Kidney capillary endothelial cell (primary cell): Measurements from ENCODE around the gene UGT1A1.

Experiments used
- DNase-seq: peaks from one replicate; pipeline ENCODE4 v3.0.0-alpha.2; 2018; ENCODE audit warnings: low spot score

Gene UGT1A1

DNA sequence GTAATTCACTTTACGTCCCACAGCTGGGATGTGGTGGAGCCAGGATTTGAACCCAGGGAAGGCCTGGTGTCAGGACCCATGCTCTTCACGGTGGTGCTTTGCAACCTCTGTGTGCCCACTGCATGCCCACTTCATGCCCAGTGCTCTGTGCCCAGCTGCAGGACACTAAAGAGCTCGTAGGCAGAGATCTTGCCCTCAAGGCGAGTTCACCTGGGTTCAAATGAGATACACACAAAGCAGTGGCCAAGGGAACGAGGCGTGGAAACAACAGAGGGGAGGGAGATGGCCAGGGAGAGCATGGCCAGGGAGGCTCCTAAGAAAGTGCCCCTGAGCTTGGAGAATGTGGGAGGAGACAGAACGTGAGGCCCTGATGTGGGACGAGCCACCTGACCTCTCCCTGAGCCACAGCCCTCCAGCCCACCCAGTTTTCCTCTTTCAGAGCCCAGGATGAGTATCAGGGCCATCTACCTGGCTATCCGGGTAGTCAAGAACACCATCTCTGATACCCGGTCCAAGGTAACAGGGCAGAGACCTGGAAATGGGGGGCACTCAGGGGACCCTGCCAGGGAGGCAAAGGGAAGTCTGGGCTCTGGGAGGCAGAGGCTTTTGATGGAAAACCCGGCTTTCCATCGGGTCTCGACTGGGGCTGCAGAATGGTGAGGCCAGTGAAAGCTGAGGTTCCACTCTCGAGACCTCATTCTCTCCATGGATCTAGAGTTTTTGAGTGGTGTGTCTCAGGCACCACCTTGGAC, 38.4 kb downstream of the UGT1A1 start:
- no peak for DNase-seq

DNA sequence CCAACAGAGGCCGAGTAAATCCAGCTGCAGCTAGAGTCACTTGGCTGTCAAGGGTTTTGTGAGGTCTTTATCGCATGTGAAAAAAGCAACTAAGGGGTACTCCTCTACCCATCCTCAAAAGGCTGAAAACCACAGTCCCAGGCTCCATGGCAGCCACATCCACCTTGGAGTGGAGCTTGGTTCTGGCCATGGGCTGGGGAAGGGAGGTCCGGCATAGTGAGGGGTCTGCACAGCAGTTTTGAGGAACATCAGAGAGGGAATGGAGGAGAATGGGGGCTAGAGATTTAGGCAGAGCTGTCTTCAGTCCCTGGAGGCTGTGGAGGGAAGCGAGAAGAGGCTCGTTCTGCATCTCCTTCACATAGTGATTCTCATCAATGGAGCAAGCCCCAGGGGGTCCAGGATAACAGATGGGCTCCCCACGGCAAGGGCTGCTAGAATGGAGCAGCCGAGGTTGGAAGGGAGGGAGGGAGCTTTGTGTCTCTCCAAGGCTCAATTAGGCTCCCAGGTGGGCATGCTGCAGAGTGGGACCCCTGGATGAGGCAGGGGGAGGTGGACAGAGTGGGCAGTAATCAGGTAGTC, 39.1 kb downstream of the UGT1A1 start:
- DNase-seq: no peak

DNA sequence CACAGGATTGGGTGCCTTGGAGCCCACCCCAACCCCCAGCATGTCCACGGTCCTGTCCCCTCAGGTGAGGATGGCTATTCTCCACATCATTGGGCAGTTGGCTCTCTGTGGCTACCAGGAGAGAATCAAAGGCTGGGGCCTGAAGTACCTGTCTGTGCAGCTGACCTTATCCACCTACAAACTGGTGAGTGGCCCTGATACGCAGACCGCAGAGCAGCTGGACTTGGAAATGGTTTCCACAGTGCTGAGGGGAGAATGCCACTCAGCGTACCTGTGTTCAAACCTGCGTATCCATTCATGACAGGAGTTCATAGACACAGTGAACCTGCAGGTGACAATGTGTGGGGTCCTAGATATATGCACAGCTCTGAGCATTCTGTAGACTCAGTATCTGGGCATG, 39.6 kb downstream of the UGT1A1 start:
- DNase-seq: no peak

DNA sequence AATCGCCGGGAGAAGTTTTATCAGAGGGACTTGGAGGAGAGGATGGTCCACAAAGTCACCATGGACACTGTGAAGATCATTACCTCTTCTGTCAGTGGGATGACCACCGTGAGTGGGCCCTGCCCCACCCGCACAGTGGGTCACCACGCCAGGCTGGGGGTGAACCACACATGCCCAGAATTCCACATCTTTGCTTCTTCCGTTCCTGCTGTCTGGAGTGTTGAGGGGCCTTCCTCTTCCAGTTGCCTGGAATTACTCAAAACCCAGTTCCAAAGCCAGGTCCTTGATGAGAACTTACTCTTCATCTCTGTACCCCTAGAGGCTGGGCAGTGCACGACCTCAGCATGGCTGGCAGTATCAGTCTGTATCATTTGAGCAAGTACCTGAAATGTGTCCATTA, 40.1 kb downstream of the UGT1A1 start:
- DNase-seq: no peak

DNA sequence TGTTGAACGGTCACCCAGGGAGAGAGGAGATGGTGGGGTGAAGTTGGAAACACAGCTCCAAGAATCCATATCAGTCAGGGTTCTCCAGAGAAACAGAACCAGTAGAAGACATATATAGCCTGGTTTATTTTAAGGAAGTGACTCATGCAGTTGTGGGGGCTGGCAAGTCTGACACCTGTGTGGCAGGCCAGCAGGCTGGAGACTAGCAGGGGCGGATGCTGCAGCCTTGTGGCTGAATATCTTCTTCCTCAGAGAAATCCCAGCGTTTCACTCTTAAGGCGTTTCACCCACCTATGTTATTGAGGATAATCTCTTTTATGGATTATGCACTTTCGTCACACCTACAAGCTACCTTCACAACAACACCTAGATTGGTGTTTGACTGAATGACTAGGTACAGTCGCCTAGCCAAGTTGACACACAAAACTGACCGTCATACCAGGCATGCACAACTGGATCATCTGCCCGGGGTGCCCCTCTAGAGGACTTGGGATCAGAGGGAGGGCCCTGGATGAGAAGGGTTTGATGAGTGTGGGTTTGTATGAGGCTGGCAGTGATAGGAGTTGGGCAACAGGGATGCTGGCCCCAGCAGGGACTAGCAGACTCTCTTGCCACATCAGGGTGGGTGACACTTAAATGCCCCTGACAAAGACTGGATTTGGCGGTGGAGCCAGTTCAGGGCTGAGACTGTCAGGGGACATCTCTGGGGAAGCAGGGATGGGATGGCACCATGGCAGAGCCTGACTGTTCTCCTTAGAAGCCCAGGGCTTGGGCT, 41.5 kb downstream of the UGT1A1 start:
- no peak for DNase-seq

DNA sequence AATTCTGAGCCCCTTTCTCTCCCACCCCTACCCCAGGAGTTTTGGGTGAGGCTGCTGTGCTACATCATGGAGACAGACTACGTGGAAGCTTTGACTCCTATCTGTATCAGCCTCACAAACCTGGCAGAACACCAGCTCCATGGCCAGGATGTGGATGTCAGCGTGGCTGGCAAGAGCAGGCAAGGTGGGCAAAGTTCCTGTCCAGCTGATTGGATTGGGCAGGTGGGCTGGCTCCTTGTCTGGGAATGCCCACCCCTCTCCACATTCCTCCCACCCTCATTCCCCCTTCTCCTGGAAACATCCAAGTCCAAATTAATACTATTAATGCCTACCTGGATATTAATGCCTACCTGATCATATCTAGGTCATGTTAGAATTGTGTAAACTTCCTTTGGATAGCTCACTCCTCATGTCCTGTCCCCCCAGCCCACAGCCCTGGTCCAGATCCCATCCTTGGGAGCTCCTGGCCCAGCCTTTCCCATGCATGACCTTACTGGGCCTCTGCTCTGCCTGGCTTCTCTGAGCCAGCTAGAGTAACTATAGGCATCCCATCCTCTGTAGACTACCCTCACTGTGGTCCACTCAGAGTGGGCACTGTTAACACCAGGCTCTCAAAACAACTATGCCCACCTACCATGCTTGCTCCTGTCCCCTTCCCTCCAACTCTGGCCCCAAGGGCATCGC, 42.2 kb downstream of the UGT1A1 start:
- no peak for DNase-seq

DNA sequence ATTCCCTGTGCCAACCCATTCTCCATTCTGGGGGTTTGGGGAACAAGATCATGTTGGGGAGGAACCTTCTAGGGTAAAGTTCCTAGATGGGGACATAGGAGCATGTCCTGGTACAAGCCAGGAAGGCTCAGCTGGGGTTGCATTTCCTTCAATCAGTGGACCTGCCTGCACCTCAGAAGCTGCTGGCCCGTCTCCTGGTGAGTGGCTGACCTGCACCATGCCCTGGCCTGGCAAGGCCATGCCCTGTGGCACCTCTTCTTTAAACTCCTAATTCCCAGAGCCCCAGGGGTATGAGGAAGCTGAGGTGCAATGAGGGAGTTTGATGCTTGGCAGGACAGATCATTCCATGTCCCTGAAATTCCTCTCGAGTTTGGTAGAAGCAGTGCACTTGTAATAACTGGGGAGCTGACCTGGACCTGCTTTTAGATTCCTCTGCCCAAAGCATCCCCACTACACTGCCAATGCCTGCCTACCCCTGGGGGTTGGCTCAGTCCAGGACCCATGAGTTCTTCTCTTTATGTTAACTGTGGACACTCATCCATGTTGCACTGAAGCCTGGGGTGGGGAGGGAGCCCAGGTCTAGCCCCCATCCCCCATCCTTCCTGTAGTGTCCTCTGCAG, 43.3 kb downstream of the UGT1A1 start:
- no peak for DNase-seq

DNA sequence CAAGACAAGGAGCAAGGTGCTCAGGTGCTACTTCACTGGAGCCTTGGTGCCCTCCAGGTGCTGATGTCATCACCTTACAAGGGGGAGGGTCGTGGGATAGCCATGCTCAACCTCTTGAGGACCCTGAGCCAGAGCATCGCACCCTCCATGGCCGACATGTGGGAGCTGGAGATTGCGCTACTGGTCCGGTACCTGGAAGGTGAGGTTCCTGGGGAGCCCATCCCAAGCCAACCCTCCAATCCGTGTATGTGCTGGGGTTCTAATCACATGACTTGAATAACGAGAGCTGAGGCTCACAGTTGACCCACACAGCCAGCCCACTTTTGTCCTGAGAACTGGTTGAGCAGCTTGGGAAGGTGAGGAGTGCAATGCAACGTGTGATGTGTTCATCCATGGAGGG, 43.9 kb downstream of the UGT1A1 start:
- no peak for DNase-seq

DNA sequence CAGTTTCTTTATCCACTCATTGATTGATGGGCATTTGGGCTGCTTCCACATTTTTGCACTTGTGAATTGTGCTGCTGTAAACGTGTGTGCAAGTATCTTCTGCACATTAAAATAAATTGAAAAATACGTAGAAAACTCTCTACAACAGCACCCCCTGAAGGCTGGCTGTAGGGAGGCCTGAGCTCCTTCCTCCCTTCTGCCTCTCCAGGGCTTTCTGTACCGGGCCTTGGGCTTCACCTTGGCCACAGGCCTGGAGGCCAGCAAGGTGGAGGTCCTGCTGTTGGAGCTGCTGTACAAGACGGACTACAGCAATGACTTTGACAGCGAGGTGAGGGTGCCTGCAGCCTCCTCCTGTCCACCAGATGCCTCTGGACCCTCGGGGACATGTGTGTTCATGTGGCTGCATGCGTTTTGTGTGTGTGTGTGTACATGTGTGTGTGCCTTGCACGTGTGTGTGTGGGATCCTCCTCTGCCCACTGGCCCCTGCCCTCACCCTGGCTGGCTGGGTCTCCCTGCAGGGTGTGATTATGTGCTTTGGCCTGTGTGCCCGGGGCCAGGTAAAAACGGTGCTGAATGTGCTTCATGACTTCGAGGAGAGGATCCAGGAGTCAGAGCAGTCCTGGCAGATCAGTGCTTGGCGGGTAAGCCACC, 47.3 kb downstream of the UGT1A1 start:
- DNase-seq: no peak

DNA sequence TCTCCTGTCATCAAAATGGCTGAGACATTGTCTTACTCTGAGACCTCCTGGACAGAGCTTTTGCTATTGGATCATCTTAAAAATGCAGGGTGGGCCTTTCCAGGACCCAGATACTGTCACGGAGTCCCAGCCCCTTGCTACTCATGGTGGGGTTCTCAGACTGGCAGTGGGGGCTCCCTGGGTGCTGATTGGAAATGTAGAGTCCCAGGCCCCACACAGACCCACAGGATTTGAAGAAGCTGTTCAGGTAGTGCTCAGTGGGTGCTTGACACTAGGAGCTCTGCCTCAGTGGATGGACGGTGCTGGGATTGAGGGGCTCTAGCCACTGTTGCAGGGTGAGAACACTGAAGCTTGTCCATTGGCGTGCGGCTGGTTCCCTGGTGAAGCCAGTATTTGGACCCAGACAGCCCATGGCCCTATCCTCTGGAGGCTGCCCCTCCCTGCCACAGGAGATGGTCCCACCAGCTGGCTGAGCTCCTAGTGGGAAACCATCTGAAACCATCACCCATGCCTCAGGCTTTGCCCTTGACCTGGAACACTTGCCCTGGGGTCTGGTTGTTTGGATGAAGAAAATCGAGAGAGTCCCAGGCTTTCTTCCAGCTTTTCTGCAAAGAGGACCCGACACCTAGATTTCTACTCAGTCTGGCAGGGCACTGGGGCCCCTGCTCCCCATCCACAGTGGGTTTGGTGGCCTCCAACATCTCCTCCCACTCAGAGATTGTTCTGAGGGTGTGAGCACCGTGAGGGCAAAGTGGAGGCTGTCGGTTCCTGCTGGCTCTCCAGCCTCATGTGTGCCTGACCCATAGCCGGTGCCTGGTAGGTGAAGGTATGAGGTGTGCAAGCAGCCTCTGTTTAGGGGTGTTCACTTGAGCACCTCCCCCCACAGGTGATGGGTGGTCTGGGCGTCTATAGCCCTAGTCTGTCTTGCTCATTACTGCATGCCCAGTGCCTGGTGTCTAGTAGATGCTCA, 48.2 kb downstream of the UGT1A1 start:
- DNase-seq: no peak

DNA sequence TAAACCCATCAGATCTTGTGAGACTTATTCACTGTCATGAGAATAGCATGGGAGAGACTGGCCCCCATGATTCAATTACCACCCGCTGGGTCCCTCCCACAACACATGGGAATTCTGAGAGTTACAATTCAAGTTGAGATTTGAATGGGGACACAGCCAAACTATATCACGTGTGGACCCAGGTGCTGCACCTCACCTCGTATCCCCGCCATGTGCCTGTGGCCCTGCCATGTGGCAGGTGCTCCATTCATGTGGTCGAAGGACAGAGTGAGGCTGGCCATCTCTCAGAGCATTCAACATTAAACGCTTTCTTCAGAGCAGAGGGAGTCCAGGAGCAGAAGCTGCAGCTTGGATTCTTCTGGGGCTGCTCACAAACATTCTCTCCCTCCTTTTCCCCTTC, 50.3 kb downstream of the UGT1A1 start:
- no peak for DNase-seq

DNA sequence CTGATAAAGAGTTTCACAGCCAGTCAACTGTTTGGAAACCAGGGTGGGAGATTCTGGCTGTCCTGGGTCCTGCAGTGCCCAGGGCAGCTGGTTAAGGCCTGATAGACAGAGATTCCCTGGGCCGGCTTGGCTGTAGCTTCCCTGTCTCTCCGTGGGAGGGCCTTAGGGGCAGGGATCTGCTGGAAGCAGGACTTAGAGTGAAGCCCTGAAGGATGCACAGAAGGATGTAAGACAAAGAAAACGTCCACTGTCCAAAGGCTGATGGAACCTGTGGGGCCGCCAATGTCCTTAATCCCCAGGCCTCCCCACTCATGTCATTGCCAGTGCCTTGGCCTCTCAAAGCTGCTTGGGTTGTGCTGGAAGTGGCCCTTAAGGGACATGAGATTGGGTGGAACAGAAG, 51.0 kb downstream of the UGT1A1 start:
- no peak for DNase-seq

DNA sequence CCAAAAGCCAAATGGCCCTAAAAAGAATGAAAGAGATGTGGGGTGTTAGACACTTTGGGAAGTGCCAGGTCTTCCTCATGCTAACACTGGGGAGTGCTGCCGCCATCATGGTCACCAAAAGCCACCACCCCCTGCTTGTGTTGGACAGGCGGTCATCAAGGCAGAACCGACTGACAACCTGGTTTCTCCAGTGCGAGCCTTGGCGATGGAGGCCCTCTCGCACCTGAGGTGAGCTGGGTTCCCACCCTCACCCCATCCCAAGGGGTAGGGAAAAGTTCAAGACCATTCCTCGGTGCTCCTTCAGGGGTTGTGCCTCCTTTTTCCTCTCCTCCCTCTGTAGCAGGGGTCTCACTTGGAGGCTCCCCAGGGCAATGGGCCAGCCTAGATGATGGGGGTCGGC, 51.7 kb downstream of the UGT1A1 start:
- no peak for DNase-seq

DNA sequence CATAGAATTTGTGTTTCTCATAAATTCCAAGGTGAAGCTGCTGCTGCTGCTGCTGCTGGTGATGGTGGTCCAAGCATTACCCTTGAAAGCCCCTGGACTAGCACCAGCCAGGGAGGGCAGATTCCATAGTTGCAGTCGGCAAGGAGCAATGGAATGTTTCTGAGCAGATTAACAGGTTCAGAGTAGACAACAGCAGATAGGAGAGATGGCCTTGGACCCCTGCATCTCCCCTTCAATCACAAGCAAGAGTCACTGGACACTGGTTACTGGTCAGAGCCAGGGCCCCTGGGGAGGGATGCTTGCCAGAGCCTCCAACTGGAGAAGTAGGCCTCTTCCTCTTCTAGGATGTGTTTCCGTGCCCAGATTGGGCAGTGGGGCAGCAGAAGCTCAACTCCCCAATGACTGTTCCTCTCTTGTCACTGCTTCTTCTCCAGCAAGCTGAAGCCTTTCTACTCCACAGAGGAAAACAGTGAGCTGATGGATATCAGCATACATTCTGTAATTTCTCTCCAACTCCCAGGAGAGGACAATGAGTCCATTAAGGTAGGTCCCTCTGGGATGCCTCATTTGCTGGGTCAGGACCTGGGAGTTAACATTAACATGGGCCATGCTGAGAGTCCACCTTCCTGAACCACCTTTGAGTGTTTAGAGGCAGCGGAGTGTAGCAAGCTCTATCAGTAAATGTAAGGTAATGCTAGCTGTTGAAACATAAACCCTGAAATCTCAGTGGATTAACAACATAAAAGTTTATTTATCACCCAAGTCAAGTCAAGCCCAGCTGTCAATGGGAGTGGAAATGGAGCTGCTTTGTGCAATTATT, 53.4 kb downstream of the UGT1A1 start:
- no peak for DNase-seq

DNA sequence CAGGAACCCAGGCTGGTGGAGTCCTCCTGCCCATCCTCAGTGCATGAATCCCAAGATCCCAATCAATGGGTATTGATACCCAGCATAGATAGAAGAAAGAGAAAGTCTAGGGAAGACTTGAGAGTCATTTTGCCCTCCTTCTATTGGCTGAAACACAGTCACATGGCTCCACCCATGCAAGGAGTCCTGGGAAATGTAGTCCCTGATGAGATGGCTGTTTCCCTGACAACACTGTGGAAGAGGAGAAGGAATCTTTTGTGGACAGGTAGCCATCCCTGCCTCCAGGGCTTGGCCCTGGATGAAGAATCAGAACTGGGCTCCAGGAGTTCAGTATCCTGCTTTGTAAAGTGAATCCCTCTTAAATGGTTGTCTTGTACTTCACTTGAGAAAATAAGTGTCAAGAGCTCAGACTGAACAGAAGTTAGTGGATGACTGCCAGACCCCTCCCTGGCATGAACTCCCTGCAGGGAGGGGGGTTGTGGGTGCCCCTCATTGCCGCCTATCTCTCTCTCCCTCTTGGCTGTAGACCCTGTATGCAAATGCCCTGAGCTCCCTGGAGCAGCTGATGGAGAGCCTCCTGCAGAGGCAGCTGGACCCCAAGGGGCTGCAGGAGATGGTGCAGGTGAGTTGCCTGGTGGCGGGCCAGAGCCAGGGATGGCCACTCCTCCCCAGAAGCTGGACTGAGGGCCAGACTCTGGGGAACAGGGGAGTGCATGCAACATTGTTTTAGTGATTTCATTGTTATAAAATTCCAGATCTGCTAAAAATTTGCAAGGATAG, 54.2 kb downstream of the UGT1A1 start:
- no peak for DNase-seq

DNA sequence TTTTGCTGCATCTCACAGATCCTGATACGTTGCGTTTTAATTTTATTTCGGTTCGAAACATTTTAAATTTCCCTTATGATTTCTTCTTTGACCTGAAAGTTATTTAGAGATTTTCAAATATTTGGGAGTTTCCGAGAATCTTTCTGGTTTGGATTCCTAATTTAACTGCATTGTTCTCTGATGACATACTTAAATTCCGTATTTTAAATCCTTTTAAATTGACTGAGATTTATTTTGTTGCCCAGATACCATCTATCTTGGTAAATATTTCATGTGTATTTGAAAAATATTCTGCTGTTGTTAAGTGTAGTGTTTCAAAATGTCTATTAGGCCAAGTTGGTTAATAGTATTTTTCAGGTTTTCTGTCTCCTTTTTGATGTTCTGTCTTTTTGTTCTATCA, 55.8 kb downstream of the UGT1A1 start:
- DNase-seq: no peak

DNA sequence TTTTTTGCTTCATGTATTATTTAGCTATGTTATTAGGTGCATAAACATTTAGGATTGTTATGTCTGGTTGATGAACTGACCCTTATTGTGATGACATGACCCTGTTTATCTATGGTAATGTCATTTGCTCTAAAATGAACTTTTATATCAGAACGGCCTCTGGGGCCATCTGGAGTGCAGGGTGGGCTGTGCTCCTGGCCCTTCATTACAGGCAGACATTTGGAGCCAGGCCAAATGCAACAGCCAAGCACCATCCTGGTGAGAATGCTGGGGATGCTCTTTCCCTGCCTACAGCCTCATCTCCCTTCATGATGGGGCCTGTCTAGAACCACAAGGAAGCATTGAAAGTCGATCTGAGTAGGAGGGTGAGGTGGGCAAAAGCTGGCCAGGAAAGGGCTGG, 56.3 kb downstream of the UGT1A1 start:
- no peak for DNase-seq

DNA sequence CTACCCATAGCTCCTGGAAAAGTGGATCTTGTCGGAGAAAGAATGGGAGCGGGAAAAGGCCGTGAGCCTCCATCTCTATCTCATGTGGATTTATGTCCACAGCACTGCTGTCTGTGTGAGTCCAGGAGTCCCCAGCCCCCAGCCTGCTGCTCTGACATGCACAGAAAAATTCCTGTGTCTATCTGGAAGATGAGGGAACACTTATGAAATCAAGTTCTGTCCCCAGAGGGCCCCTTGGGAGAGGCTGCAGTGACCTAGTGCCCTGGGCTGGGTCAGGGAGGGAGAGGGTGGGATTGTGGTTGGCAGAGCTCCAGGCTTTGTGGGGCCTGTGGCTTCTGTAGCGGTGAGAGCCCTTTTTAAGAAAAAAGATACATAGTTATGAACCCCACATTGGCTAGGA, 56.7 kb downstream of the UGT1A1 start:
- no peak for DNase-seq

DNA sequence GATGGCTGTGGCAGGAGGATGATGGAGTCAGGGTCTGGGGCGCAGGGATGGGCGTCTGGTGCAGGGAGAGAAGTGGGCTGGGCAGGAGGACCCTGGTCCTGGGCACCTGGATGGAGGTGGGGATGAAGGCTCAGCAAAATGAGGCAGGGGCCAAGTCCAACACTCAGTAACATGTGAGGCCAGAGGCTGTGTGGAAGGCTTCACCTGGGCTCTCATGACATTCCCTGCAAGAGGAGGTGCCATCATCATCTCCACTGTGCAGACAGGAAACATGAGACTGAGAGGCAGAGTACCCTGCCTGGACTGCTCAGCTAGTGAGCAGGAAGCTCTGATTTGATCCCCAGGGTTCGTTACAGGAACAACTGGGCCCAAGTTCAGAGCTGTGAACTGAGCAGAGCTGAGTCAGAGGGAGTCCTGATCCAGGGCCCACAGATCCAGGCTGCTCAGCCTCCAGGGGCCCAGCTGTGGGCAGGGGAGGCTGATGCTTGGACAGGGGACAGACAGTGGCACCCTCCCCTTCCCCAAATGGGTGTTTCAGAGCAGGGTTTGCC, 57.4 kb downstream of the UGT1A1 start:
- DNase-seq: no peak
